OCI-LY7 (cell line): Measurements from ENCODE around the gene CBR3. TPM values are rescaled to one million over a fixed set of nuclear protein-coding genes. Genes with fewer than 3 reads are reported as not detected.

Experiments used
- BruUV-seq: library from RNA; stranded (reverse); fragments of 400-500 nt; replicated peaks from 2 replicates; lab custom pipeline; 2021; lab: Mats Ljungman, UMichigan
- CTCF ChIA-PET: fragments of 300-600 bp; sonication (Branson Sonifier 250); formaldehyde crosslinking; loops from one replicate; lab custom pipeline; 2022; ENCODE audit warnings: antibody characterized with exemption; ENCODE audit not compliant: unreplicated experiment; lab: Charles Lee
- POLR2A ChIA-PET: fragments of 300-600 bp; sonication (Branson Sonifier 250); formaldehyde crosslinking; loops from one replicate; lab custom pipeline; 2022; ENCODE audit warnings: antibody characterized with exemption; lab: Charles Lee
- DNase-seq: peaks from one replicate; pipeline ENCODE4 v3.0.0-alpha.2; 2015; ENCODE audit warnings: low spot score
- H2AFZ ChIP-seq: fragments of 200-600 bp; sonication (generic), shearing (Covaris generic); 2 replicates; pipeline ENCODE4 v1.6.1; 2014; ENCODE audit warnings: mild to moderate bottlenecking, antibody characterized with exemption, low read length, moderate library complexity
- H3K27ac ChIP-seq: fragments of 200-600 bp; sonication (generic); 2 replicates; pipeline ENCODE4 v1.5.1; 2014; ENCODE audit warnings: mixed run types, low read depth, mild to moderate bottlenecking, moderate library complexity, low read length, inconsistent platforms; ENCODE audit not compliant: poor library complexity, severe bottlenecking
- H3K36me3 ChIP-seq: fragments of 200-600 bp; sonication (generic); 2 replicates; pipeline ENCODE4 v1.6.1; 2014; ENCODE audit warnings: mild to moderate bottlenecking, antibody characterized with exemption, low read length, moderate library complexity, mixed read lengths; ENCODE audit not compliant: insufficient read depth
- H3K4me1 ChIP-seq: fragments of 200-600 bp; sonication (generic); 2 replicates; pipeline ENCODE4 v1.5.1; 2014; ENCODE audit warnings: mild to moderate bottlenecking, low read length; ENCODE audit not compliant: insufficient read depth, poor library complexity, severe bottlenecking
- H3K4me2 ChIP-seq: fragments of 200-600 bp; sonication (generic); 2 replicates; pipeline ENCODE4 v1.6.1; 2014; ENCODE audit warnings: mild to moderate bottlenecking, low read length
- H3K4me3 ChIP-seq: fragments of 200-600 bp; sonication (generic); 2 replicates; pipeline ENCODE4 v1.5.1; 2014; ENCODE audit warnings: mild to moderate bottlenecking, low read depth, low read length; ENCODE audit not compliant: poor library complexity, severe bottlenecking
- H3K79me2 ChIP-seq: fragments of 200-600 bp; sonication (generic); 2 replicates; pipeline ENCODE4 v1.6.1; 2016; ENCODE audit warnings: low read depth, mild to moderate bottlenecking, low read length, moderate library complexity, mixed read lengths; ENCODE audit not compliant: insufficient read depth
- H3K9me2 ChIP-seq: fragments of 200-600 bp; sonication (generic); 2 replicates; pipeline ENCODE4 v1.6.1; 2016; ENCODE audit warnings: mild to moderate bottlenecking, low read length, mixed read lengths; ENCODE audit not compliant: insufficient read depth
- H3K9me3 ChIP-seq: fragments of 200-600 bp; sonication (generic); 2 replicates; pipeline ENCODE4 v1.6.1; 2014; ENCODE audit warnings: mild to moderate bottlenecking, mixed run types, low read length, mixed read lengths
- H4K20me1 ChIP-seq: fragments of 200-600 bp; sonication (generic); 2 replicates; pipeline ENCODE4 v1.6.1; 2014; ENCODE audit warnings: mild to moderate bottlenecking, antibody characterized with exemption, low read length, moderate library complexity, mixed read lengths; ENCODE audit not compliant: insufficient read depth
- CTCF ChIP-seq: fragments of 200-600 bp; sonication (generic); conservative IDR thresholded peaks from 2 replicates; pipeline ENCODE4 v1.5.1; 2014; ENCODE audit warnings: mild to moderate bottlenecking, antibody characterized with exemption, low read length, moderate library complexity, mixed read lengths
- EZH2phosphoT487 ChIP-seq: fragments of 200-600 bp; sonication (generic); IDR thresholded peaks from 2 replicates; pipeline ENCODE4 v1.6.1; 2018; ENCODE audit warnings: low read depth, borderline replicate concordance, mild to moderate bottlenecking, mixed run types, antibody characterized with exemption, low read length, moderate library complexity, mixed read lengths
- intact Hi-C: fragments of 100-400 bp; cut with micrococcal nuclease; formaldehyde crosslinking; loops from one replicate; pipeline ENCODE4 v1.10.0; 2022; ENCODE audit not compliant: unreplicated experiment
- total RNA-seq, 2 experiments: library from RNA; depleted of rRNA in 1 of 2; stranded (reverse); fragments of >200 nt in 1 of 2; shearing (Covaris generic) in 1 of 2; gene quantifications; 2 replicates each; pipeline ENCODE4 v1.2.3, GENCODE V29; 2014 to 2022

Gene CBR3
- total RNA-seq, 2 experiments from 2014 or later, result not detected

GRCh38 chr21:36096398-36097290 lies 38.2 kb upstream of the CBR3 start:
- POLR2A ChIA-PET, result interaction anchor here (0.7 kb wide), 2 partner anchors 192 to 1476 kb away, joined by 3 to 4 read pairs; no protein-coding TSS in a partner anchor
- no peak overlapping the region for H3K4me3 ChIP-seq
- no TSS peak for BruUV-seq

GRCh38 chr21:36097427-36098181 lies 37.3 kb upstream of the CBR3 start:
- Histone ChIP-seq H3K9me2 (no peaks in the 10 kb centered on the region), H3K27ac (no peak overlapping the region), H3K4me1 (peaks cover 4% of the 10 kb centered on the region), H4K20me1 (no peaks in the 10 kb centered on the region), H2AFZ (no peak overlapping the region), H3K4me3 (no peak overlapping the region), H3K4me2 (no peak overlapping the region), H3K36me3 (no peaks in the 10 kb centered on the region), H3K79me2 (no peaks in the 10 kb centered on the region), H3K9me3 (peaks cover 16% of the 10 kb centered on the region)
- intact Hi-C loops, result no loop called here
- no peak for DNase-seq
- CTCF ChIA-PET, result interaction anchor here (1.0 kb wide), 1 partner anchor 15 kb away, joined by 3 read pairs; no protein-coding TSS in a partner anchor
- TF ChIP-seq CTCF (no peak), EZH2phosphoT487 (no peak)
- POLR2A ChIA-PET, result interaction anchor here (0.7 kb wide), 1 partner anchor 1477 kb away, joined by 3 read pairs; no protein-coding TSS in a partner anchor
- BruUV-seq, result no TSS peak

More at GRCh38 chr21:36096398-36097290, 38.2 kb upstream of the CBR3 start:
- no peaks in the 10 kb centered on the region for H3K9me2 ChIP-seq
- H2AFZ ChIP-seq, result no peak overlapping the region
- no peak for DNase-seq
- intact Hi-C loops, result no loop called here
- H3K36me3 ChIP-seq, result no peaks in the 10 kb centered on the region
- peaks cover 4% of the 10 kb centered on the region for H3K4me1 ChIP-seq
- H3K4me2 ChIP-seq, result no peak overlapping the region
- no peak overlapping the region for H3K27ac ChIP-seq
- H4K20me1 ChIP-seq, result no peaks in the 10 kb centered on the region
- peaks cover 17% of the 10 kb centered on the region for H3K9me3 ChIP-seq
- H3K79me2 ChIP-seq, result no peaks in the 10 kb centered on the region
- CTCF ChIA-PET, result interaction anchor here (1.0 kb wide), 1 partner anchor 16 kb away, joined by 3 read pairs; no protein-coding TSS in a partner anchor
- TF ChIP-seq EZH2phosphoT487 (no peak), CTCF (no peak)
